ENCODE data around the gene RAD50.
"Not testable (repeated sequence)": the region's sequence is repeated elsewhere in the genome, so short reads cannot be mapped to it uniquely, and the experiment has no call there.

The RAD50 gene

GRCh38 chr5:132677682-132678400 is 121.1 kb downstream of the RAD50 start:
- no peak for FAIRE-seq

- FAIRE-seq = no peak
Measured at GRCh38 chr5:132678735-132679134, 122.0 kb downstream of the RAD50 start.

- FAIRE-seq = no peak
Measured at GRCh38 chr5:132679166-132679565, 122.4 kb downstream of the RAD50 start.

GRCh38 chr5:132679717-132680380 is 123.1 kb downstream of the RAD50 start:
- FAIRE-seq = no peak

- FAIRE-seq = no peak
Measured at GRCh38 chr5:132680780-132681475, 124.2 kb downstream of the RAD50 start.

- no peak for FAIRE-seq
Measured at GRCh38 chr5:132681476-132681831, 124.7 kb downstream of the RAD50 start.

GRCh38 chr5:132681983-132682382 is 125.2 kb downstream of the RAD50 start:
- no peak for FAIRE-seq

- no peak for FAIRE-seq
Measured at GRCh38 chr5:132684491-132684890, 127.7 kb downstream of the RAD50 start.

- no peak for FAIRE-seq
Measured at GRCh38 chr5:132684922-132685720, 128.3 kb downstream of the RAD50 start.

GRCh38 chr5:132686193-132686592 is 129.4 kb downstream of the RAD50 start:
- no peak for FAIRE-seq

- FAIRE-seq = no peak
Measured at GRCh38 chr5:132687995-132688394, 131.2 kb downstream of the RAD50 start.

GRCh38 chr5:132688536-132689339 is 132.0 kb downstream of the RAD50 start:
- no peak for FAIRE-seq

GRCh38 chr5:132689513-132689912 is 132.7 kb downstream of the RAD50 start:
- no peak for FAIRE-seq

GRCh38 chr5:132690156-132690555 is 133.4 kb downstream of the RAD50 start:
- no peak for FAIRE-seq

GRCh38 chr5:132691755-132692631 is 135.2 kb downstream of the RAD50 start:
- FAIRE-seq = not testable (repeated sequence)

- no peak for FAIRE-seq
Measured at GRCh38 chr5:132692632-132692967, 135.8 kb downstream of the RAD50 start.

Data from A204.1 (cell line).